ENCODE data around the gene FBXL19.
"Not testable (repeated sequence)": the region's sequence is repeated elsewhere in the genome, so short reads cannot be mapped to it uniquely, and the experiment has no call there.

FBXL19 gene

GRCh38 chr16:30925995-30926811 lies 2.8 kb downstream of the FBXL19 start:
- no peak overlapping the region for H3K9ac ChIP-seq (ENCODE audit: low read length)
- no peak overlapping the region for H3K27ac ChIP-seq (ENCODE audit: low read length)

GRCh38 chr16:30926937-30927788 lies 3.8 kb downstream of the FBXL19 start:
- Histone ChIP-seq H3K9me3 (ENCODE audit: control insufficient read depth, low read depth, low read length) (no peaks in the 10 kb centered on the region), H3K4me1 (ENCODE audit: control insufficient read depth, low read depth, low read length) (no peaks in the 10 kb centered on the region), H3K9ac (ENCODE audit: low read length) (no peak overlapping the region), H3K4me3 (ENCODE audit: low read length) (no peak overlapping the region), H3K27me3 (ENCODE audit: control insufficient read depth, insufficient read depth, low read length) (no peaks in the 10 kb centered on the region), H3K27ac (ENCODE audit: low read length) (no peak overlapping the region), H3K36me3 (ENCODE audit: control insufficient read depth, low read depth, low read length) (peaks cover 24% of the 10 kb centered on the region)

More at GRCh38 chr16:30925995-30926811, 2.8 kb downstream of the FBXL19 start:
- Histone ChIP-seq H3K4me3 (ENCODE audit: low read length) (no peak overlapping the region), H3K27me3 (ENCODE audit: control insufficient read depth, insufficient read depth, low read length) (no peaks in the 10 kb centered on the region), H3K36me3 (ENCODE audit: control insufficient read depth, low read depth, low read length) (peaks cover 17% of the 10 kb centered on the region), H3K4me1 (ENCODE audit: control insufficient read depth, low read depth, low read length) (no peaks in the 10 kb centered on the region), H3K9me3 (ENCODE audit: control insufficient read depth, low read depth, low read length) (no peaks in the 10 kb centered on the region)

GRCh38 chr16:30927789-30928378 lies 4.5 kb downstream of the FBXL19 start:
- peaks cover 29% of the 10 kb centered on the region for H3K36me3 ChIP-seq (ENCODE audit: control insufficient read depth, low read depth, low read length)
- H3K4me3 ChIP-seq (ENCODE audit: low read length) = no peak overlapping the region
- no peak overlapping the region for H3K27ac ChIP-seq (ENCODE audit: low read length)
- no peaks in the 10 kb centered on the region for H3K9me3 ChIP-seq (ENCODE audit: control insufficient read depth, low read depth, low read length)
- H3K4me1 ChIP-seq (ENCODE audit: control insufficient read depth, low read depth, low read length) = no peaks in the 10 kb centered on the region
- H3K9ac ChIP-seq (ENCODE audit: low read length) = no peak overlapping the region
- no peaks in the 10 kb centered on the region for H3K27me3 ChIP-seq (ENCODE audit: control insufficient read depth, insufficient read depth, low read length)

GRCh38 chr16:30928390-30928789 lies 5.0 kb downstream of the FBXL19 start:
- Histone ChIP-seq H3K9ac (ENCODE audit: low read length) (no peak overlapping the region), H3K4me3 (ENCODE audit: low read length) (no peak overlapping the region), H3K4me1 (ENCODE audit: control insufficient read depth, low read depth, low read length) (no peaks in the 10 kb centered on the region), H3K36me3 (ENCODE audit: control insufficient read depth, low read depth, low read length) (peaks cover 31% of the 10 kb centered on the region), H3K27ac (ENCODE audit: low read length) (no peak overlapping the region), H3K9me3 (ENCODE audit: control insufficient read depth, low read depth, low read length) (no peaks in the 10 kb centered on the region), H3K27me3 (ENCODE audit: control insufficient read depth, insufficient read depth, low read length) (no peaks in the 10 kb centered on the region)

- Histone ChIP-seq H3K36me3 (ENCODE audit: control insufficient read depth, low read depth, low read length) (peaks cover 33% of the 10 kb centered on the region), H3K27me3 (ENCODE audit: control insufficient read depth, insufficient read depth, low read length) (no peaks in the 10 kb centered on the region), H3K9me3 (ENCODE audit: control insufficient read depth, low read depth, low read length) (no peaks in the 10 kb centered on the region), H3K9ac (ENCODE audit: low read length) (no peak overlapping the region), H3K4me3 (ENCODE audit: low read length) (no peak overlapping the region), H3K27ac (ENCODE audit: low read length) (no peak overlapping the region), H3K4me1 (ENCODE audit: control insufficient read depth, low read depth, low read length) (no peaks in the 10 kb centered on the region)
Measured at GRCh38 chr16:30929167-30929566, 5.8 kb downstream of the FBXL19 start.

GRCh38 chr16:30930160-30930571 lies 6.8 kb downstream of the FBXL19 start:
- Histone ChIP-seq H3K27me3 (ENCODE audit: control insufficient read depth, insufficient read depth, low read length) (no peaks in the 10 kb centered on the region), H3K9me3 (ENCODE audit: control insufficient read depth, low read depth, low read length) (no peaks in the 10 kb centered on the region), H3K4me3 (ENCODE audit: low read length) (no peak overlapping the region), H3K36me3 (ENCODE audit: control insufficient read depth, low read depth, low read length) (peaks cover 38% of the 10 kb centered on the region), H3K4me1 (ENCODE audit: control insufficient read depth, low read depth, low read length) (no peaks in the 10 kb centered on the region), H3K9ac (ENCODE audit: low read length) (no peak overlapping the region), H3K27ac (ENCODE audit: low read length) (no peak overlapping the region)

GRCh38 chr16:30931068-30931650 lies 7.8 kb downstream of the FBXL19 start:
- Histone ChIP-seq H3K4me1 (ENCODE audit: control insufficient read depth, low read depth, low read length) (no peaks in the 10 kb centered on the region), H3K9me3 (ENCODE audit: control insufficient read depth, low read depth, low read length) (no peaks in the 10 kb centered on the region), H3K27me3 (ENCODE audit: control insufficient read depth, insufficient read depth, low read length) (no peaks in the 10 kb centered on the region), H3K4me3 (ENCODE audit: low read length) (no peak overlapping the region), H3K36me3 (ENCODE audit: control insufficient read depth, low read depth, low read length) (peaks cover 43% of the 10 kb centered on the region), H3K27ac (ENCODE audit: low read length) (no peak overlapping the region), H3K9ac (ENCODE audit: low read length) (no peak overlapping the region)

GRCh38 chr16:30934827-30935557 lies 11.6 kb downstream of the FBXL19 start:
- H3K4me1 ChIP-seq (ENCODE audit: control insufficient read depth, low read depth, low read length) = no peaks in the 10 kb centered on the region
- peaks cover 44% of the 10 kb centered on the region for H3K36me3 ChIP-seq (ENCODE audit: control insufficient read depth, low read depth, low read length)
- H3K4me3 ChIP-seq (ENCODE audit: low read length) = no peak overlapping the region
- H3K27ac ChIP-seq (ENCODE audit: low read length) = no peak overlapping the region
- no peaks in the 10 kb centered on the region for H3K9me3 ChIP-seq (ENCODE audit: control insufficient read depth, low read depth, low read length)
- H3K27me3 ChIP-seq (ENCODE audit: control insufficient read depth, insufficient read depth, low read length) = no peaks in the 10 kb centered on the region
- no peak overlapping the region for H3K9ac ChIP-seq (ENCODE audit: low read length)

- Histone ChIP-seq H3K36me3 (ENCODE audit: control insufficient read depth, low read depth, low read length) (peaks cover 34% of the 10 kb centered on the region), H3K27me3 (ENCODE audit: control insufficient read depth, insufficient read depth, low read length) (no peaks in the 10 kb centered on the region), H3K9me3 (ENCODE audit: control insufficient read depth, low read depth, low read length) (no peaks in the 10 kb centered on the region), H3K4me1 (ENCODE audit: control insufficient read depth, low read depth, low read length) (peaks cover 4% of the 10 kb centered on the region), H3K27ac (ENCODE audit: low read length) (no peak overlapping the region), H3K4me3 (ENCODE audit: low read length) (no peak overlapping the region), H3K9ac (ENCODE audit: low read length) (no peak overlapping the region)
Measured at GRCh38 chr16:30937692-30938091, 14.3 kb downstream of the FBXL19 start.

GRCh38 chr16:30939571-30939970 lies 16.2 kb downstream of the FBXL19 start:
- not testable (repeated sequence) for H3K9ac ChIP-seq (ENCODE audit: low read length); H3K4me3 ChIP-seq (ENCODE audit: low read length); H3K9me3 ChIP-seq (ENCODE audit: control insufficient read depth, low read depth, low read length); H3K27me3 ChIP-seq (ENCODE audit: control insufficient read depth, insufficient read depth, low read length); H3K27ac ChIP-seq (ENCODE audit: low read length); H3K4me1 ChIP-seq (ENCODE audit: control insufficient read depth, low read depth, low read length)
- H3K36me3 ChIP-seq (ENCODE audit: control insufficient read depth, low read depth, low read length) = peaks cover 37% of the 10 kb centered on the region

Measured in iPS-18a (cell line).